Measurements from ENCODE around the gene KRTAP1-3.

KRTAP1-3 gene

DNA sequence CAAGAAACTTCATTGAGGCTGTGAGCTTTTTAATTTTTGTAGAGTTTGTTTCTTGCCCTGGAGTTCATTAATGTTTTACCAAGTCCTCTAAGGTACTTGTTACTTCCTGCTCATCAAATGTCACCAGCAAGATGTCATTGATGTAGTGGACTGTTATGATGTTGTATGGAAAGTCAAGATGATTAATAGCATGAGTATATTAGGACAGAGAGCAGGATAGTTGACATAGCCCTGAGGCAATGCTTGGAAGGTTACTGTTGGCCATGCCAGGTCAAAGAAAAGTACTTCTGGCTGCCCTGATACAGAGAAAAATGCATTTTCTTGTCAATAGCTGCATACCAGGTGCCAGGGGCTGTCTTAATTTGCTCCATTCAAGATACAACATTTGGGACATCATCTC, 14.3 kb downstream of the KRTAP1-3 start:
- H3K4me2 ChIP-seq (ENCODE audit: low read length): no peak overlapping the region
- H3K4me3 ChIP-seq (ENCODE audit: low read length): no peak overlapping the region
- H4K20me1 ChIP-seq (ENCODE audit: insufficient read depth, low read length): no peaks in the 10 kb centered on the region

DNA sequence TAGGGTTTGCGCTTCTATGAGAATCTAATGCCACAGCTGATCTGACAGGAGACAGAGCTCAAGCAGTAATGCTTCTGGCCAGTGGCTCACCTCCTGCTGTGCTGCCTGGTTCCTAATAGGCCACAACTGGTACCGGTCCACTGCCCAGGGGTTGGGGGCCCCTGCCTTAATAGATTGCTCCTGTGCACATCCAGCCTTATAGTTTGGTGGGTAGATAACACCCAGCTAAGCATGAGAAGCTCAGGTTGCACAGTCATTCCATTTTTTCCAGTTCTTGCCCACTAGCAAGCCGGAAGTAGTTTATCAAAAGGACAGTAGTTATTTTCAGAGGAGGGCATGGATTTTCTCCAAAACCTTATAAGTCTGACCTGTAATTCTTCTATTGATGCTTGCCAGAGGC, 15.3 kb downstream of the KRTAP1-3 start:
- Histone ChIP-seq H3K9ac (ENCODE audit: low read length) (no peak overlapping the region), H2AFZ (ENCODE audit: low read depth, low read length) (no peak overlapping the region), H3K79me2 (ENCODE audit: low read length) (no peaks in the 10 kb centered on the region), H3K27ac (ENCODE audit: low read length) (no peak overlapping the region), H3K27me3 (ENCODE audit: low read depth, low read length) (peaks cover 22% of the 10 kb centered on the region), H3K4me2 (ENCODE audit: low read length) (no peak overlapping the region), H3K36me3 (replicated peaks; ENCODE audit: low read depth, low read length) (no peaks in the 10 kb centered on the region), H3K4me1 (ENCODE audit: low read length) (no peaks in the 10 kb centered on the region), H4K20me1 (ENCODE audit: insufficient read depth, low read length) (no peaks in the 10 kb centered on the region), H3K4me3 (ENCODE audit: low read length) (no peak overlapping the region), H3K9me3 (ENCODE audit: insufficient read depth, low read length) (no peaks in the 10 kb centered on the region)
- TF ChIP-seq, protein P1, sequence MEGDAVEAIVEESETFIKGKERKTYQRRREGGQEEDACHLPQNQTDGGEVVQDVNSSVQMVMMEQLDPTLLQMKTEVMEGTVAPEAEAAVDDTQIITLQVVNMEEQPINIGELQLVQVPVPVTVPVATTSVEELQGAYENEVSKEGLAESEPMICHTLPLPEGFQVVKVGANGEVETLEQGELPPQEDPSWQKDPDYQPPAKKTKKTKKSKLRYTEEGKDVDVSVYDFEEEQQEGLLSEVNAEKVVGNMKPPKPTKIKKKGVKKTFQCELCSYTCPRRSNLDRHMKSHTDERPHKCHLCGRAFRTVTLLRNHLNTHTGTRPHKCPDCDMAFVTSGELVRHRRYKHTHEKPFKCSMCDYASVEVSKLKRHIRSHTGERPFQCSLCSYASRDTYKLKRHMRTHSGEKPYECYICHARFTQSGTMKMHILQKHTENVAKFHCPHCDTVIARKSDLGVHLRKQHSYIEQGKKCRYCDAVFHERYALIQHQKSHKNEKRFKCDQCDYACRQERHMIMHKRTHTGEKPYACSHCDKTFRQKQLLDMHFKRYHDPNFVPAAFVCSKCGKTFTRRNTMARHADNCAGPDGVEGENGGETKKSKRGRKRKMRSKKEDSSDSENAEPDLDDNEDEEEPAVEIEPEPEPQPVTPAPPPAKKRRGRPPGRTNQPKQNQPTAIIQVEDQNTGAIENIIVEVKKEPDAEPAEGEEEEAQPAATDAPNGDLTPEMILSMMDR (IDR thresholded peaks at IDR 0.05; ENCODE audit: low read depth, low read length): no peak
- no peak for TF ChIP-seq EZH2phosphoT487 (IDR thresholded peaks at IDR 0.05; ENCODE audit: low read depth)

More for the DNA sequence above, 14.3 kb downstream of the KRTAP1-3 start:
- Histone ChIP-seq H2AFZ (ENCODE audit: low read depth, low read length) (no peak overlapping the region), H3K27ac (ENCODE audit: low read length) (no peak overlapping the region), H3K9me3 (ENCODE audit: insufficient read depth, low read length) (no peaks in the 10 kb centered on the region), H3K9ac (ENCODE audit: low read length) (no peak overlapping the region), H3K27me3 (ENCODE audit: low read depth, low read length) (peaks cover 15% of the 10 kb centered on the region), H3K36me3 (replicated peaks; ENCODE audit: low read depth, low read length) (no peaks in the 10 kb centered on the region), H3K79me2 (ENCODE audit: low read length) (no peaks in the 10 kb centered on the region), H3K4me1 (ENCODE audit: low read length) (no peaks in the 10 kb centered on the region)
- no peak for TF ChIP-seq EZH2phosphoT487 (IDR thresholded peaks at IDR 0.05; ENCODE audit: low read depth)
- TF ChIP-seq, protein P1 (IDR thresholded peaks at IDR 0.05; ENCODE audit: low read depth, low read length): no peak

DNA sequence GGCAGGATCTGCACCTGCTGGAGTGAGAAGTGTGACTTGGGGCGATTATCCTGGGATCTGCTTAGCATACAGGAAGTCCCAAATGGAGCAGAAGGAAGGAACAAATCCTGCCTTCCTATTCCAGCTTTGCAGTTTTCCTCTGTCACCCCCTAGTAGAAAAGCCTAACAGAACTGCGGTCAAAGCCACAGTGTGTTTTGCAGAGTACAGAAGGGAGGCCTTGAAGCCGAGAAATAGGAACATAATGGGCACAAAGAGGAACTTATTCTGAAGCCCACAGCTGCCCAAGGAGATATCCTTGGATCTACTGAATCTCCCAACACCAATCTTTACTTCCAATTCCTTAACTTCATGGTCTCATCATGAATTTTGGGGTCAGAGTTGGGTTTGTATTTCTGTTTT, 16.1 kb downstream of the KRTAP1-3 start:
- TF ChIP-seq EZH2phosphoT487 (IDR thresholded peaks at IDR 0.05; ENCODE audit: low read depth): no peak
- no peak overlapping the region for H3K4me2 ChIP-seq (ENCODE audit: low read length)
- no peak overlapping the region for H3K27ac ChIP-seq (ENCODE audit: low read length)
- H3K9me3 ChIP-seq (ENCODE audit: insufficient read depth, low read length): no peaks in the 10 kb centered on the region
- no peak overlapping the region for H3K4me3 ChIP-seq (ENCODE audit: low read length)
- H3K4me1 ChIP-seq (ENCODE audit: low read length): no peaks in the 10 kb centered on the region
- no peaks in the 10 kb centered on the region for H4K20me1 ChIP-seq (ENCODE audit: insufficient read depth, low read length)
- H2AFZ ChIP-seq (ENCODE audit: low read depth, low read length): no peak overlapping the region
- no peak overlapping the region for H3K9ac ChIP-seq (ENCODE audit: low read length)
- H3K36me3 ChIP-seq (replicated peaks; ENCODE audit: low read depth, low read length): no peaks in the 10 kb centered on the region
- H3K79me2 ChIP-seq (ENCODE audit: low read length): no peaks in the 10 kb centered on the region
- peaks cover 22% of the 10 kb centered on the region for H3K27me3 ChIP-seq (ENCODE audit: low read depth, low read length)

DNA sequence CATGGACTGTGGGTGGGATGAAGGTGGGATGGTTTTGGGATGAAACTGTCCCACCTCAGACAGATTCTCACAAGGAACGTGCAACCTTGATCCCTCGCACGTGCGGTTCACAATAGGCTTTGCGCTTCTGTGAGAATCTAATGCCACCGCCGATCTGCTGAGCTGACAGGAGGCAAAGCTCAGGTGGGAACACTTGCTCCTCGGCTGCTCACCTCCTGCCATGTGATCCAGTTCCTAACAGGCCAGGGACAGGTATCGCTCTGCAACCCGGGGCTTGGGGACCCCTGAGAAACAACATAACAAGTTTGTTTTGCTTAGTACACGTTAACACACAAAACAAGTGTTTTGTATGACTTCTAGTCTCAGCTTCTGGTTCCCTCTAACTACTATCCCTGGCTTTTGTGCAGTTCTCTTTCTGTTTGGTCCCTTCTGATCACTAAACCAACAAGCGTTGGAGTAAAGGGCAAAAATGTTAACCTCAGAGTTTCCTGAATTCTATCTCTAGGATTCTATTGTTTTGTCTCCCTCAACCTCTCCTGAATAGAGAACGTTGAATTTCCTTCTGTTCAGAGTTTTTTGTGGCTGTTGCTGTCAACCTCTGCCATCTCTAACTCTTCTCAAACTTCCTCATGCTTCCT, 18.0 kb downstream of the KRTAP1-3 start:
- Histone ChIP-seq H3K4me3 (ENCODE audit: low read length) (no peak overlapping the region), H3K9me3 (ENCODE audit: insufficient read depth, low read length) (no peaks in the 10 kb centered on the region), H3K4me2 (ENCODE audit: low read length) (no peak overlapping the region), H3K79me2 (ENCODE audit: low read length) (no peaks in the 10 kb centered on the region), H3K27ac (ENCODE audit: low read length) (no peak overlapping the region), H3K4me1 (ENCODE audit: low read length) (no peaks in the 10 kb centered on the region), H2AFZ (ENCODE audit: low read depth, low read length) (no peak overlapping the region), H4K20me1 (ENCODE audit: insufficient read depth, low read length) (no peaks in the 10 kb centered on the region), H3K9ac (ENCODE audit: low read length) (no peak overlapping the region), H3K27me3 (ENCODE audit: low read depth, low read length) (peaks cover 19% of the 10 kb centered on the region), H3K36me3 (replicated peaks; ENCODE audit: low read depth, low read length) (no peaks in the 10 kb centered on the region)
- TF ChIP-seq, protein P1 (IDR thresholded peaks at IDR 0.05; ENCODE audit: low read depth, low read length): no peak
- no peak for TF ChIP-seq EZH2phosphoT487 (IDR thresholded peaks at IDR 0.05; ENCODE audit: low read depth)
